Activated naive CD4-positive, alpha-beta T cell treated with anti-CD3 and anti-CD28 coated beads, Interleukin-2, amount 50 U/mL, for 72 hours (primary cell): ENCODE measurements around the gene CD274. TPM values are rescaled to one million over a fixed set of nuclear protein-coding genes. Genes with fewer than 3 reads are reported as not detected.
A peak's percentile ranks its signal among the peaks of the same experiment; 100 is the strongest.
"Not testable (repeated sequence)": the region's sequence is repeated elsewhere in the genome, so short reads cannot be mapped to it uniquely, and the experiment has no call there.

Source experiments
- ATAC-seq, 2 donors: fragments of 150-1000 bp; cut with Tn5 transposase; 2 replicates each; pipeline ENCODE4 v1.10.0; 2021; ENCODE audit warnings: mild to moderate bottlenecking in 2 of 2, moderate library complexity in 2 of 2
- DNase-seq, 2 donors: peaks; one replicate each; pipeline ENCODE4 v3.0.0; 2021 to 2022; ENCODE audit warnings: low spot score in 2 of 2
- H3K27ac Mint-ChIP-seq, 2 donors: one replicate each; pipeline ENCODE4 v1.8.0; 2022; ENCODE audit warnings: mild to moderate bottlenecking in 2 of 2, mixed read lengths in 2 of 2
- H3K36me3 Mint-ChIP-seq, 2 donors: one replicate each; pipeline ENCODE4 v1.8.0; 2022; ENCODE audit warnings: mixed read lengths in 2 of 2
- H3K9me3 Mint-ChIP-seq, 2 donors: one replicate each; pipeline ENCODE4 v1.8.0; 2022; ENCODE audit warnings: mixed read lengths in 2 of 2
- total RNA-seq, 2 donors: library from RNA; stranded (reverse); gene quantifications; one replicate each; pipeline ENCODE4 v1.2.3, GENCODE V29; 2022

Gene CD274
- 10 to 100 TPM; 34.5 to 65.5 TPM for total RNA-seq

- H3K27ac Mint-ChIP-seq, result peak within 1 kb of the TSS; percentile 96 to 97
- ATAC-seq (peak; percentile 64 to 78), DNase-seq (peak; percentile 80 to 93)
- peaks cover 0 to 4% of the 10 kb centered on the region in 2 donors for H3K9me3 Mint-ChIP-seq
- peaks cover 25 to 26% of the 10 kb centered on the region in 2 donors for H3K36me3 Mint-ChIP-seq
Measured at GRCh38 chr9:5450359-5451091, at the start of gene CD274. Gene CD274 (plus strand): TSS chr9:5450542. CDS start chr9:5456114, 5,572 bp downstream.

- no peak for DNase-seq
- Mint-ChIP-seq H3K36me3 (peaks cover 14 to 47% of the 10 kb centered on the region in 2 donors), H3K27ac (peak overlapping the region in 1 of 2 donors; percentile 24), H3K9me3 (peaks cover 0 to 26% of the 10 kb centered on the region in 2 donors)
- no peak for ATAC-seq
Measured at GRCh38 chr9:5402217-5402616, 48.1 kb upstream of the CD274 start.

GRCh38 chr9:5408596-5408995 is 41.7 kb upstream of the CD274 start:
- peaks cover 32 to 73% of the 10 kb centered on the region in 2 donors for H3K36me3 Mint-ChIP-seq
- peaks cover 10 to 44% of the 10 kb centered on the region in 2 donors for H3K9me3 Mint-ChIP-seq
- no peak for ATAC-seq
- H3K27ac Mint-ChIP-seq, result no peak overlapping the region
- DNase-seq, result no peak

GRCh38 chr9:5416953-5417352 is 33.4 kb upstream of the CD274 start:
- H3K9me3 Mint-ChIP-seq, result peaks cover 7 to 8% of the 10 kb centered on the region in 2 donors
- no peak for ATAC-seq

GRCh38 chr9:5418481-5418880 is 31.9 kb upstream of the CD274 start:
- peaks cover 23 to 53% of the 10 kb centered on the region in 2 donors for H3K36me3 Mint-ChIP-seq
- H3K27ac Mint-ChIP-seq, result no peak overlapping the region
- DNase-seq (no peak), ATAC-seq (no peak)
- peaks cover 7 to 8% of the 10 kb centered on the region in 2 donors for H3K9me3 Mint-ChIP-seq

More at GRCh38 chr9:5416953-5417352, 33.4 kb upstream of the CD274 start:
- no peak for DNase-seq
- H3K27ac Mint-ChIP-seq, result no peak overlapping the region
- H3K36me3 Mint-ChIP-seq, result peaks cover 23 to 59% of the 10 kb centered on the region in 2 donors

- DNase-seq (no peak), ATAC-seq (no peak)
- Mint-ChIP-seq H3K9me3 (peaks cover 0 to 7% of the 10 kb centered on the region in 2 donors), H3K27ac (no peak overlapping the region), H3K36me3 (peaks cover 10 to 38% of the 10 kb centered on the region in 2 donors)
Measured at GRCh38 chr9:5419987-5420386, 30.4 kb upstream of the CD274 start.

- H3K9me3 Mint-ChIP-seq, result no peaks in the 10 kb centered on the region
Measured at GRCh38 chr9:5421163-5421562, 29.2 kb upstream of the CD274 start.

GRCh38 chr9:5422276-5422675 is 28.1 kb upstream of the CD274 start:
- ATAC-seq (no peak), DNase-seq (no peak)
- H3K9me3 Mint-ChIP-seq, result no peaks in the 10 kb centered on the region
- no peak overlapping the region for H3K27ac Mint-ChIP-seq
- peaks cover 9 to 23% of the 10 kb centered on the region in 2 donors for H3K36me3 Mint-ChIP-seq

More at GRCh38 chr9:5421163-5421562, 29.2 kb upstream of the CD274 start:
- peak in 1 of 2 donors; percentile 37 for ATAC-seq
- Mint-ChIP-seq H3K27ac (no peak overlapping the region), H3K36me3 (peaks cover 9 to 26% of the 10 kb centered on the region in 2 donors)
- DNase-seq, result no peak

GRCh38 chr9:5425006-5425628 is 25.2 kb upstream of the CD274 start:
- Mint-ChIP-seq H3K36me3 (peaks cover 0 to 5% of the 10 kb centered on the region in 2 donors), H3K27ac (no peak overlapping the region), H3K9me3 (no peaks in the 10 kb centered on the region)
- DNase-seq (no peak), ATAC-seq (peak; percentile 52 to 74)

GRCh38 chr9:5427005-5427404 is 23.3 kb upstream of the CD274 start:
- ATAC-seq, result no peak
- Mint-ChIP-seq H3K27ac (no peak overlapping the region), H3K36me3 (peaks cover 0 to 7% of the 10 kb centered on the region in 2 donors), H3K9me3 (no peaks in the 10 kb centered on the region)
- DNase-seq, result no peak

- H3K27ac Mint-ChIP-seq, result no peak overlapping the region
- no peak for ATAC-seq
- no peaks in the 10 kb centered on the region for H3K9me3 Mint-ChIP-seq
- no peak for DNase-seq
- H3K36me3 Mint-ChIP-seq, result peaks cover 3 to 18% of the 10 kb centered on the region in 2 donors
Measured at GRCh38 chr9:5428172-5428571, 22.2 kb upstream of the CD274 start.

- DNase-seq, result no peak
- ATAC-seq, result peak in 1 of 2 donors; percentile 36
- Mint-ChIP-seq H3K27ac (no peak overlapping the region), H3K9me3 (no peaks in the 10 kb centered on the region), H3K36me3 (peaks cover 5 to 21% of the 10 kb centered on the region in 2 donors)
Measured at GRCh38 chr9:5428794-5429528, 21.4 kb upstream of the CD274 start.

GRCh38 chr9:5429873-5430564 is 20.3 kb upstream of the CD274 start:
- DNase-seq (no peak), ATAC-seq (peak in 1 of 2 donors; percentile 37)
- H3K27ac Mint-ChIP-seq, result no peak overlapping the region
- H3K36me3 Mint-ChIP-seq, result peaks cover 10 to 28% of the 10 kb centered on the region in 2 donors
- H3K9me3 Mint-ChIP-seq, result no peaks in the 10 kb centered on the region

- no peaks in the 10 kb centered on the region for H3K9me3 Mint-ChIP-seq
- H3K36me3 Mint-ChIP-seq, result peaks cover 19 to 37% of the 10 kb centered on the region in 2 donors
- no peak for DNase-seq
- ATAC-seq, result no peak
- H3K27ac Mint-ChIP-seq, result peak overlapping the region in 1 of 2 donors; percentile 2
Measured at GRCh38 chr9:5430912-5431311, 19.4 kb upstream of the CD274 start.

GRCh38 chr9:5432890-5433289 is 17.5 kb upstream of the CD274 start:
- Mint-ChIP-seq H3K36me3 (peaks cover 31 to 53% of the 10 kb centered on the region in 2 donors), H3K27ac (peak overlapping the region in 1 of 2 donors; percentile 69)
- not testable (repeated sequence) for DNase-seq, ATAC-seq, H3K9me3 Mint-ChIP-seq

- H3K36me3 Mint-ChIP-seq, result peaks cover 32 to 53% of the 10 kb centered on the region in 2 donors
- DNase-seq, ATAC-seq, H3K9me3 Mint-ChIP-seq: not testable (repeated sequence)
- H3K27ac Mint-ChIP-seq, result peak overlapping the region in 1 of 2 donors; percentile 69
Measured at GRCh38 chr9:5433328-5433727, 17.0 kb upstream of the CD274 start.
